SJSA1 (cell line): Measurements from ENCODE around the gene RASA3. TPM values are rescaled to one million over a fixed set of nuclear protein-coding genes. Genes with fewer than 3 reads are reported as not detected.

Experiments used
- DNase-seq, 2 experiments: peaks; one replicate each; pipeline ENCODE4 v3.0.0-alpha.2; 2015 to 2020; ENCODE audit warnings: low spot score in 2 of 2, low read depth in 1 of 2
- H3K27ac ChIP-seq: fragments of 250-450 bp; sonication (Bioruptor Pico); 2 replicates; pipeline ENCODE4 v1.5.1; 2020; ENCODE audit warnings: mild to moderate bottlenecking, moderate library complexity
- H3K27me3 ChIP-seq: fragments of 250-450 bp; sonication (Bioruptor Pico); replicated peaks from 2 replicates; pipeline ENCODE4 v1.5.1; 2020; ENCODE audit warnings: mild to moderate bottlenecking, moderate library complexity
- H3K36me3 ChIP-seq: fragments of 250-450 bp; sonication (Bioruptor Pico); 2 replicates; pipeline ENCODE4 v1.5.1; 2020; ENCODE audit warnings: mild to moderate bottlenecking
- H3K4me1 ChIP-seq: fragments of 250-450 bp; sonication (Bioruptor Pico); replicated peaks from 2 replicates; pipeline ENCODE4 v1.6.1; 2021; ENCODE audit warnings: mild to moderate bottlenecking
- H3K4me3 ChIP-seq: fragments of 250-450 bp; sonication (Bioruptor Pico); 2 replicates; pipeline ENCODE4 v1.5.1; 2020; ENCODE audit warnings: mild to moderate bottlenecking
- H3K9me3 ChIP-seq: fragments of 250-450 bp; sonication (Bioruptor Pico); replicated peaks from 2 replicates; pipeline ENCODE4 v1.5.1; 2020; ENCODE audit warnings: mild to moderate bottlenecking
- total RNA-seq: library from RNA; depleted of rRNA; stranded (reverse); fragments of >200 nt; shearing (Covaris generic); gene quantifications from 2 replicates; pipeline ENCODE4 v1.2.3, GENCODE V29; 2014

Gene RASA3
- total RNA-seq, 1 experiment from 2014 or later, result 19.8 TPM

GRCh38 chr13:114073881-114074612 is 58.4 kb downstream of the RASA3 start:
- H3K4me1 ChIP-seq, result peaks cover 12% of the 10 kb centered on the region
- no peaks in the 10 kb centered on the region for H3K27me3 ChIP-seq
- H3K27ac ChIP-seq, result no peak overlapping the region
- no peak overlapping the region for H3K4me3 ChIP-seq
- H3K36me3 ChIP-seq, result peaks cover 14% of the 10 kb centered on the region; the same call in 1 of the 2 replicates
- no peaks in the 10 kb centered on the region for H3K9me3 ChIP-seq
- DNase-seq, result no peak

- DNase-seq, result no peak
- peaks cover 18% of the 10 kb centered on the region; the same call in 1 of the 2 replicates for H3K36me3 ChIP-seq
- no peaks in the 10 kb centered on the region for H3K9me3 ChIP-seq
- H3K4me3 ChIP-seq, result no peak overlapping the region
- peaks cover 15% of the 10 kb centered on the region for H3K4me1 ChIP-seq
- no peak overlapping the region for H3K27ac ChIP-seq
- H3K27me3 ChIP-seq, result no peaks in the 10 kb centered on the region
Observed at GRCh38 chr13:114072421-114072820, 60.0 kb downstream of the RASA3 start.

GRCh38 chr13:114071991-114072390 is 60.4 kb downstream of the RASA3 start:
- Histone ChIP-seq H3K27ac (no peak overlapping the region), H3K27me3 (no peaks in the 10 kb centered on the region), H3K4me3 (no peak overlapping the region), H3K4me1 (peaks cover 19% of the 10 kb centered on the region), H3K36me3 (peaks cover 18% of the 10 kb centered on the region; the same call in 1 of the 2 replicates), H3K9me3 (no peaks in the 10 kb centered on the region)
- DNase-seq, result no peak

- peaks cover 25% of the 10 kb centered on the region for H3K4me1 ChIP-seq
- H3K9me3 ChIP-seq, result no peaks in the 10 kb centered on the region
- no peak for DNase-seq
- no peak overlapping the region for H3K27ac ChIP-seq
- no peak overlapping the region for H3K4me3 ChIP-seq
- H3K36me3 ChIP-seq, result peaks cover 18% of the 10 kb centered on the region; the same call in 1 of the 2 replicates
- no peaks in the 10 kb centered on the region for H3K27me3 ChIP-seq
Observed at GRCh38 chr13:114071410-114071809, 61.0 kb downstream of the RASA3 start.

- Histone ChIP-seq H3K4me1 (peaks cover 36% of the 10 kb centered on the region), H3K4me3 (no peak overlapping the region), H3K27me3 (no peaks in the 10 kb centered on the region), H3K36me3 (peaks cover 18% of the 10 kb centered on the region; the same call in 1 of the 2 replicates), H3K27ac (no peak overlapping the region), H3K9me3 (no peaks in the 10 kb centered on the region)
- no peak for DNase-seq
Observed at GRCh38 chr13:114070098-114070799, 62.2 kb downstream of the RASA3 start.

DNA sequence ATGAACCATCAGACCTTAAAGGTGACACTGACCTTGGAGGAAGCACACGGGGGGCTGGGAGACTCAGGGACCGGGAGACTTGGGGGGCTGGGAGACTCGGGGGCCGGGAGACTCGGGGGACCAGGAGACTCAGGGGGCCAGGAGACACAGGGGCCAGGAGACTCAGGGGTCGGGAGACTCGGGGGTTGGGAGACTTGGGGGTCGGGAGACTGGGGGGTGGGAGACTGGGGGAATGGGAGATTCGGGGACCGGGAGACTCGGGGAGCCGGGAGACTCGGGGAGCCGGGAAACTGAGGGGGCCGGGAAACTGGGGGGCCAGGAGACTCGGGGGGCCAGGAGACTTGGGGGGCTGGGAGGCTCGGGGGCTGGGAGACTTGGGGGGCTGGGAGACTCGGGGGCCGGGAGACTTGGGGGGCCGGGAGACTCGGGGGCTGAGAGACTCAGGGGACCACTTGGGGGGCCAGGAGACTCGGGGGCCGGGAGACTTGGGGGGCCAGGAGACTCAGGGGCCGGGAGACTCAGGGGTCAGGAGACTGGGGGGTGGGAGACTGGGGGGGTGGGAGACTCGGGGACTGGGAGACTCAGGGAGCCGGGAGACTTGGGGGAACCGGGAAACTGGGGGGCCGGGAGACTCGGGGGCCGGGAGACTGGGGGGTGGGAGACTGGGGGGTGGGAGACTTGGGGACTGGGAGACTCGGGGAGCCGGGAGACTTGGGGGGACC is 62.9 kb downstream of the RASA3 start:
- DNase-seq, result no peak
- Histone ChIP-seq H3K4me3 (no peak overlapping the region), H3K27ac (no peak overlapping the region), H3K4me1 (peaks cover 42% of the 10 kb centered on the region), H3K36me3 (peaks cover 18% of the 10 kb centered on the region; the same call in 1 of the 2 replicates), H3K27me3 (no peaks in the 10 kb centered on the region), H3K9me3 (no peaks in the 10 kb centered on the region)

DNA sequence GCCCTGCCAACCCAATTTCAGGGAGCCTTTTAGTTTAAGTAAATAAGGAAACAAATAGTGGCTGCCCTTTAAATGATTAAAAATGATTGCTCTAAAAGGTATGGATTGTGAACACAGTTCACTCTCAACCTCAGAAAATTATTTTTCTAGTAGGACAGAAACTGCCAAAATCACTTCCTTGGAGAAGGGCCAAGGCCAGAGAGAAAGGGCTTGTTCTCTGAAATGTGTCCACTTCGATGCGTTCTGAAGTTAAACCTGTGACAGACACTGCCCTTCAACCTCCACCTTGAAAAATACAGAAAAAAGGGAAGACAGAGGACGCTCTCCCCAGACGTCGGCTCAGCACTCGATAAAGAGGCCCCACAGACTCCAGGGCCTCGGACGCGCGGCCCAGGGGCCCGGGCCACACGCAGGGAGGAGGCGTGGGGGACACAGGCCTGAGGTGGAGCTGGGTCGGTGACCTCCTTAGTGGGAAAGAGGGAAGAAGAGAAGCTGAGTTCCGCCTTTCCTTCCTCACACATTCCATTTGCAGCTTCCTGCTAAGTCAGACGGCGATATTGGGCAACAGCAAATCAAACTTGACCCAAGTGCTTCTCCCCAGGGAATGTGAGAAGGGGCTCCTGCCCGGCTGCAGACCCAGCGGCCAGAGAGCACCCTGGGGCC is 63.6 kb downstream of the RASA3 start:
- H3K4me1 ChIP-seq, result peaks cover 50% of the 10 kb centered on the region
- peaks cover 14% of the 10 kb centered on the region; the same call in 1 of the 2 replicates for H3K36me3 ChIP-seq
- DNase-seq, result no peak
- no peak overlapping the region for H3K27ac ChIP-seq
- H3K9me3 ChIP-seq, result no peaks in the 10 kb centered on the region
- no peaks in the 10 kb centered on the region for H3K27me3 ChIP-seq
- no peak overlapping the region for H3K4me3 ChIP-seq

- peaks cover 11% of the 10 kb centered on the region; the same call in 1 of the 2 replicates for H3K36me3 ChIP-seq
- H3K4me3 ChIP-seq, result no peak overlapping the region
- peak overlapping the region; percentile 75 for H3K27ac ChIP-seq
- no peak for DNase-seq
- H3K4me1 ChIP-seq, result peaks cover 55% of the 10 kb centered on the region
- H3K9me3 ChIP-seq, result no peaks in the 10 kb centered on the region
- H3K27me3 ChIP-seq, result no peaks in the 10 kb centered on the region
Observed at GRCh38 chr13:114067886-114068651, 64.4 kb downstream of the RASA3 start.

DNA sequence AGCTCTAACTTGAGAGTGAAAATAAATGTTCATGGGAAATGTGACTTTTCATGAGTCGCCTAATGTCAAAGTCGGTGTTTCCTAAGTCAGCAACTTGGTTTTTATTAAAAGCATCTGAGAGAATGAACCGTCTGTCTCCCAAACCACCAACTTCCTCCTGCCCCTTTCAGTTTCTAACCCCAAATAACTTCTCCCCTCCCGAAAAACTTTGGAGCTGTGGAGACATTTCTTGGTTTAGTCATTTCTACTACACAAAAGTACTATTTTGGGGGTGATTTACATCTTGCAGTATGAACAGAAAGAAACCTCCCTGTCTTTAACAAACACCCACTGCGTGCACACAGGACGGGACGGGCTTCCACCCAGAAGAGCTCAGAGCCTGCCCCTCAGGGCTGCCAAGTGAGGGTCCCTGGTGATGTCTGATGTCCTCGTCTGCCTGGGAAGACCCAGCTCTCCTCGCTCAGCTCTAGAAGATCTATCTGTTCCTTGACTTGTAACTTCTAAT is 65.0 kb downstream of the RASA3 start:
- H3K4me1 ChIP-seq, result peaks cover 59% of the 10 kb centered on the region
- H3K9me3 ChIP-seq, result no peaks in the 10 kb centered on the region
- no peaks in the 10 kb centered on the region for H3K27me3 ChIP-seq
- peak overlapping the region; percentile 75 for H3K27ac ChIP-seq
- no peak overlapping the region for H3K4me3 ChIP-seq
- peak in 1 of 2 experiments; percentile 45 for DNase-seq
- peaks cover 11% of the 10 kb centered on the region; the same call in 1 of the 2 replicates for H3K36me3 ChIP-seq

- peak overlapping the region; percentile 75 for H3K27ac ChIP-seq
- no peak overlapping the region for H3K4me3 ChIP-seq
- no peak for DNase-seq
- H3K9me3 ChIP-seq, result no peaks in the 10 kb centered on the region
- H3K36me3 ChIP-seq, result peaks cover 11% of the 10 kb centered on the region; the same call in 1 of the 2 replicates
- H3K27me3 ChIP-seq, result no peaks in the 10 kb centered on the region
- H3K4me1 ChIP-seq, result peaks cover 59% of the 10 kb centered on the region
Observed at GRCh38 chr13:114066956-114067355, 65.5 kb downstream of the RASA3 start.

DNA sequence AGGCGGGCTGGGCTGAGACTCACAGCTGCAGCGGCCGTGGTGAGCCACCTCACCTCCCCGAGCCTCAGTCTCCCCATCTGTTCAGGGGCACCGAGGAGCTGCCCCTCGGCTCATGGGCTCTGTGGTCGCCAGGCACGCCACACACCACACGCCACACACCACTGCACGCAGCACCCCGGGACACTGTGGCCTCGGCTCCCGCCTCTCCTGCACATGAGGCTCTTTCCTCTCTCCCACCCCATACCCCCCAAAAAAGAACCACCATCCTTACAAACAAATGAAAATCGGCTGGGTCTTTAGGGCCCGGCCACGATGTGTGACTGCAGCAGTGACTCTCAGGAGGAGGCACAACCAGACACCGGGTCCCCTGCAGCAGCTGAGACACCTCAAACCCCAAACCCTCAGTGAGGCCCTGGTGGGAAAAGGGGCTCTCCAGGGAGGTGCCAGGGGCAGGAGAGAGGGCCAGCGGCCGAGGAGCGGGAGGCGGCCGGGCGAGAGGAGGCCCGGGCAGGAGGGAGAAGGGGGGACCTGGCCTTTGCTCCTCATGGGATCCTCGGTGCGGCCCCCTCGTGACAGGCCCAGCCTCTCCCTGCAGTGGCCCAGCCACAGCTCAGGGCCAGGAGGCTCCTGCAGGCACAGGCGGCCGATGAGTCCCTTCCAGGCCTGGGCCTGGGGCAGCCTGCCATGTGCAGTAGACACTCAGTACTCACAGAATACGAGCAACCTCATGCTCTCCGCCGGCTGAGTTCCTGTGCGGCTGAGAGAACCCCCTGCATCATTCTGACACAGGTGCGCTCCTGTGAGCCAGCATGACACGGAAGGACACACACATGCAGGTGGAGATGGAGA is 66.3 kb downstream of the RASA3 start:
- peaks cover 6% of the 10 kb centered on the region; the same call in 1 of the 2 replicates for H3K36me3 ChIP-seq
- no peak overlapping the region; the same call in 1 of the 2 replicates for H3K4me3 ChIP-seq
- no peak for DNase-seq

More for the DNA sequence above, 66.3 kb downstream of the RASA3 start:
- Histone ChIP-seq H3K4me1 (peaks cover 59% of the 10 kb centered on the region), H3K9me3 (no peaks in the 10 kb centered on the region), H3K27me3 (no peaks in the 10 kb centered on the region), H3K27ac (peak overlapping the region; percentile 75)
